Measurements from ENCODE around the gene RPLP1. TPM values are rescaled to one million over a fixed set of nuclear protein-coding genes. Genes with fewer than 3 reads are reported as not detected.
A peak's percentile ranks its signal among the peaks of the same experiment; 100 is the strongest.

RPLP1 gene
- polyA plus RNA-seq, 1 donor (not counting 4 experiments of a cell fraction or from before 2014, with no cell fraction given), result 755 TPM

- Histone ChIP-seq H3K9ac (ENCODE audit: control insufficient read depth, extremely low read depth, insufficient read depth, low read length) (peak overlapping the region; percentile 93), H3K4me2 (ENCODE audit: control insufficient read depth, extremely low read depth, insufficient read depth, low read depth, low read length) (peak overlapping the region; percentile 97), H2AFZ (ENCODE audit: control insufficient read depth, low read length) (peak overlapping the region; percentile 99), H3K36me3 (ENCODE audit: control insufficient read depth in 2 of 2, extremely low read depth in 1 of 2, insufficient read depth in 2 of 2, low read length in 2 of 2) (no peaks in the 10 kb centered on the region), H3K79me2 (ENCODE audit: control insufficient read depth, insufficient read depth, low read length) (no peaks in the 10 kb centered on the region), H4K20me1 (ENCODE audit: control insufficient read depth, extremely low read depth, insufficient read depth, low read length) (no peaks in the 10 kb centered on the region), H3K27ac (ENCODE audit: control insufficient read depth, insufficient read depth, low read length) (peak overlapping the region; percentile 97), H3K9me3 (ENCODE audit: control insufficient read depth, low read depth, low read length) (no peaks in the 10 kb centered on the region), H3K4me1 (ENCODE audit: control insufficient read depth, extremely low read depth, insufficient read depth, low read length) (peaks cover 19% of the 10 kb centered on the region), H3K9me1 (ENCODE audit: control insufficient read depth, extremely low read depth, insufficient read depth, low read length) (no peaks in the 10 kb centered on the region), H3K27me3 (ENCODE audit: control insufficient read depth, extremely low read depth, insufficient read depth, low read length) (no peaks in the 10 kb centered on the region), H3K4me3 (ENCODE audit: control insufficient read depth in 2 of 3, extremely low read depth in 1 of 3, insufficient read depth in 2 of 3, low read depth in 1 of 3, low read length in 3 of 3) (peak overlapping the region; percentile 33 to 79 (median 75))
- dilution Hi-C loops (cut with MboI; ENCODE audit: extremely low pct_ligation_motif_present, low sequenced_read_pairs), result no loop called here
- FAIRE-seq (no peak), DNase-seq (ENCODE audit: low read depth, low spot score) (no peak)
- peak; percentile 91 to 96 (median 94) for TF ChIP-seq CTCF (optimal IDR thresholded peaks at IDR 0.05 in 1 of 3, IDR thresholded peaks at IDR 0.05 in 1 of 3, conservative IDR thresholded peaks at IDR 0.05 in 1 of 3; ENCODE audit: extremely low read depth in 1 of 3, insufficient read depth in 2 of 3, low read length in 3 of 3)
- no peak for TF ChIP-seq EZH2 (IDR thresholded peaks at IDR 0.05; ENCODE audit: low read length)
Measured at GRCh38 chr15:69462493-69463181, 10.0 kb downstream of the RPLP1 start.

- Histone ChIP-seq H3K27me3 (ENCODE audit: control insufficient read depth, extremely low read depth, insufficient read depth, low read length) (no peaks in the 10 kb centered on the region), H2AFZ (ENCODE audit: control insufficient read depth, low read length) (peak overlapping the region; percentile 99), H4K20me1 (ENCODE audit: control insufficient read depth, extremely low read depth, insufficient read depth, low read length) (no peaks in the 10 kb centered on the region), H3K36me3 (ENCODE audit: control insufficient read depth in 2 of 2, extremely low read depth in 1 of 2, insufficient read depth in 2 of 2, low read length in 2 of 2) (no peaks in the 10 kb centered on the region), H3K9me3 (ENCODE audit: control insufficient read depth, low read depth, low read length) (no peaks in the 10 kb centered on the region), H3K79me2 (ENCODE audit: control insufficient read depth, insufficient read depth, low read length) (no peaks in the 10 kb centered on the region), H3K27ac (ENCODE audit: control insufficient read depth, insufficient read depth, low read length) (peak overlapping the region; percentile 97), H3K9me1 (ENCODE audit: control insufficient read depth, extremely low read depth, insufficient read depth, low read length) (no peaks in the 10 kb centered on the region), H3K4me1 (ENCODE audit: control insufficient read depth, extremely low read depth, insufficient read depth, low read length) (peaks cover 25% of the 10 kb centered on the region), H3K9ac (ENCODE audit: control insufficient read depth, extremely low read depth, insufficient read depth, low read length) (peak overlapping the region; percentile 93), H3K4me3 (ENCODE audit: control insufficient read depth in 2 of 3, extremely low read depth in 1 of 3, insufficient read depth in 2 of 3, low read depth in 1 of 3, low read length in 3 of 3) (peak overlapping the region; percentile 33 to 79 (median 75)), H3K4me2 (ENCODE audit: control insufficient read depth, extremely low read depth, insufficient read depth, low read depth, low read length) (peak overlapping the region; percentile 97)
- dilution Hi-C loops (cut with MboI; ENCODE audit: extremely low pct_ligation_motif_present, low sequenced_read_pairs), result no loop called here
- no peak for TF ChIP-seq EZH2 (IDR thresholded peaks at IDR 0.05; ENCODE audit: low read length)
- TF ChIP-seq CTCF (optimal IDR thresholded peaks at IDR 0.05 in 1 of 3, IDR thresholded peaks at IDR 0.05 in 1 of 3, conservative IDR thresholded peaks at IDR 0.05 in 1 of 3; ENCODE audit: extremely low read depth in 1 of 3, insufficient read depth in 2 of 3, low read length in 3 of 3), result no peak
- DNase-seq (ENCODE audit: low read depth, low spot score), result no peak
- no peak for FAIRE-seq
Measured at GRCh38 chr15:69463182-69463756, 10.7 kb downstream of the RPLP1 start.
